Measurements from ENCODE around the gene KRTAP4-6.
"Not testable (repeated sequence)": the region's sequence is repeated elsewhere in the genome, so short reads cannot be mapped to it uniquely, and the experiment has no call there.

Gene KRTAP4-6

GRCh38 chr17:41107941-41108450, 32.3 kb downstream of the KRTAP4-6 start:
- DNase-seq (ENCODE audit: low read depth in 2 of 2) = no peak

- DNase-seq (ENCODE audit: low read depth in 2 of 2) = not testable (repeated sequence)
Measured at GRCh38 chr17:41105347-41105746, 35.0 kb downstream of the KRTAP4-6 start, which contains the start of gene KRTAP4-9. Gene KRTAP4-9, plus strand, starts transcription at chr17:41105389. Its CDS starts 0 bp downstream, at chr17:41105389.

DNA sequence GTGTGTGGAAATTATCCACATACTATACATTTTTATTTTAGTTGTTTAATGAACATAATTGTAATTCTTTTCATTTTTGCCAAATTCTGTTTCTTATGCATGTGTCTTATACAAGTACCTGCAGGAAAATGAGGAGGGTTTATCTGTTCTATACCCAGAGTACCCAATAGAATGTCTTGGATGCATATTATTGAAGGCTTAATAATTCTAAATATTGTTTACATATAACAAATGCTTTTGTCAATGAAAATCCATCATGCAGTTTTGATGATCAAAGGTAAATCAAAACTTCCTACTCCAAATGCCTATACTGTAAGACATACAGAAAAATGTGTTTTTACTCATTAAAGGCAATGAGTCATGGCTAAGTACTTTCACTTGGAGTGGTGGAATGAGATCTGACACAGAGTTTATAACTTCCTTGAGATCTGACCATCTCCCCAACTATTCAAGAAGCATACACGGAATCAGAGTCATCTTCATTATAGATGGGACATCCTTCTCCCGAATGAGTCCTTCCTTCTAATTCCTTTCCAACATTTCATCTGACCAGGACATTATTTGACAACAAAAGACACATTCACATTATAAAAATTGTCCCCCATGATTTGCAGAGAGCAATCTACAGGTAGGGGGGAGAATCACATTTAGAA, 35.8 kb downstream of the KRTAP4-6 start:
- not testable (repeated sequence) for DNase-seq (ENCODE audit: low read depth in 2 of 2)

DNA sequence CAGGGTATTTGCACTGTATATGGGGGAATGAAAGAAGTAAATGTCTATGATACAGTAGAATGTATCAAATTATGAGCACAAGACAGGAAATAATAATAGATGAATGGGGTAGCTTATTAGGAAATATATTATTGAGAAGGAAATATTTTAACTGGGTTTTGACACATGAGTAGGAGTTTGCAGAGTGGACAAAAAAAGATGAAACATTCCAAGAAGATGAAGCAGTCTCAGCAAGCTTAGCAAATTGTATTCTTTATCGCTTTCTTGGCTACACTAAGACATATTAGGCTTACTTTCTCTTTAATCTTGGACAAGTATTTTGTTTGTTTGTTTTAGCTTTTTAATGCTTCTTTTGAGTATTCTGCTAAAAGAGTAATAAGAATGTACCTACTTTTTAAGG, 36.4 kb downstream of the KRTAP4-6 start:
- DNase-seq (ENCODE audit: low read depth in 2 of 2) = no peak

DNA sequence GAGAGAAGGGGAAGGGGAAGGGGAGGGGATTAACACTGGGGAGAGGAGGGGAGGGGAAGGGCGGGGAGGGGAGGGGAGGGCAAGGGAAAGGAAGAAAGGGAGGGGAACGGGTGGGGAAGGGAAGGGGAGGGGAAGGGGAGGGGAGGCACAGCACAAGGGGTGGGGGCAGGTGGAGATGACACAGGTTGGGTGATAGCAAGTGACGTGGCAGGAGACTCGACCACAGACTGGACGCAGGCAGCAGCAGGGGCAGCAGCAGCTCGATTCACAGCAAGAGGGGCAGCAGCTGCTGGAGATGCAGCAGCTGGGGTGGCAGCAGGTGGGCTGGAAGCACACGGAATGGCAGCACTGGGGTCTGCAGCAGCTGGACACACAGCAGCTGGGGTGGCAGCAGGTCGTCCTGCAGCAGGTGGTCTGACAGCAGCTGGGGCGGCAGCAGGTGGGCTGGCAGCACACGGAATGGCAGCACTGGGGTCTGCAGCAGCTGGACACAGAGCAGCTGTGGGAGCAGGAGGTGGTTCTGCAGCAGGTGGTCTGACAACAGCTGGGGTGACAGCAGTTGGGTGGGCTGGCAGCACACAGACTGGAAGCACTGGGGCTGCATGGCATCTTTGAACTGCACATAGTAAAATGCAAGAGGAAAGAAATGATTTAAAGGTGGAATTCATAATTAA, 38.6 kb downstream of the KRTAP4-6 start, which contains the start of gene KRTAP4-16:
TSS of gene KRTAP4-16 (minus strand) at position 624 of the 674 bp plus-strand sequence. CDS start at position 624, 0 bp downstream.
- no peak for DNase-seq (ENCODE audit: low read depth in 2 of 2)

DNA sequence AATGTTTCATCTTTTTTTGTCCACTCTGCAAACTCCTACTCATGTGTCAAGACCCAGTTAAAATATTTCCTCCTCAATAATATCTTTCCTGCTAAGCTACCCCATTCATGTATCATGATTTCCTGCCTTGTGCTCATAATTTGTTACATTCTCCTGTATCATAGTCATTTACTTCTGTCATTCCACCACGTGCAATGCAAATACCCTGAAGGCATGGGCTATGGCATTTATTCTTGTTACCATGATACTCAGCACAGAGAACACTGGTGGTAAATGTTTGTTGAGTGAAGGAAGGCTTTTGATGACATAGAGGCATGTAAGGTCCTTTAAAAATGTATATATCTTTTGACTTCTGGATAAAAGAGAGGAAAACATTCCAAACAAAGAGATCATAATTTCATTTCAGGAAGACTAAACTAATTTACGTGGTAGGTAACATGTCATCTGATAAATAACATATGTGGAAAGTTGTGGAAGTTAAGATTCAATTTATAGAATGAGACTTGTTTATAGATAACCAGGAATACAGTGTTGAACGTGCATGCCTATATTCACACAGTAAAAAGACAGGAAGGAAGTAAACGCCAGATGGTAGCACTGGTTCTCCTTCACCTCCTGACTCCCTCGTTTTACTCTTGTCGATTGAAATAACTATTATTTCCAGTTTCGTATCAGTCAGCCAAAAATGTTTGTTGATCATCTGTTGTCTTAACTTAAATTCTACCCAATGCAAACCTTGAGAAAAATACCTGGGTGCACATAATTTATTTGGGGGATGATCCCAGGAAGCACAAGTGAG, 40.5 kb downstream of the KRTAP4-6 start:
- not testable (repeated sequence) for DNase-seq (ENCODE audit: low read depth in 2 of 2)

GRCh38 chr17:41098481-41098880, 41.9 kb downstream of the KRTAP4-6 start:
- DNase-seq (ENCODE audit: low read depth in 2 of 2) = no peak

GRCh38 chr17:41098042-41098441, 42.3 kb downstream of the KRTAP4-6 start, which contains the start of gene KRTAP4-8:
Gene KRTAP4-8, minus strand, starts transcription at chr17:41098142. Its CDS starts 58 bp downstream, at chr17:41098084.
- no peak for DNase-seq (ENCODE audit: low read depth in 2 of 2)

GRCh38 chr17:41096055-41096454, 44.3 kb downstream of the KRTAP4-6 start:
- no peak for DNase-seq (ENCODE audit: low read depth in 2 of 2)
